Esophagus mucosa (tissue), 1 donor: ENCODE measurements around the gene FASTKD3. TPM values are rescaled to one million over a fixed set of nuclear protein-coding genes. Genes with fewer than 3 reads are reported as not detected.

Source experiments
- ATAC-seq: fragments of 200-7000 bp; cut with Tn5 transposase; one replicate; pipeline ENCODE4 v1.9.1; 2020
- total RNA-seq: library from RNA; stranded (reverse); gene quantifications from one replicate; pipeline ENCODE4 v1.2.4, GENCODE V29; 2023
- donor health status: DM: yes; HTN: yes; CAD: no.

The FASTKD3 gene
- total RNA-seq, 1 donor from 2014 or later = 5.5 TPM

DNA sequence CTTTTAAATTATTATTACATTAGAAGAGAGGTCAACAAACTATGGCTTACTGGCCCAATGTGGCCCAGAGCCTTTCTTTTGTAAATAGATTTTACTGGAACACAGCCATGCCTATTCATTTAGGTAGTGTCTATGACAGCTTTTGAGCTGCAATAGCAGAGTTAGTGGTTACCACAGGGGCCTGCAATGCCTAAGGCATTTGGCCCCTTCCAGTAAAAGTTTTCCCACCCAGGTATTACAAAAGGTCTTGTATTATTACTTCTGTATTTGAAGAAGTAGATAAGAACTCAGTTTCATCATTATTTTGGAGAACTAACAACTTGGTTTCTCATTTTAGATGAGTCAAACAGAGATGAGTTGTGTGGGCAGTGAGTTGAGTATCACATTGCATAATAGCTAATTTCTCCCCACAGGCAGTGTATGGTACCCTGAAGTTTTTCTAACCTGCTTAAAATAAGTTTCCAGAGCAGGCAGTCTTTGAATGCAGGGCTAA, 9.6 kb upstream of the FASTKD3 start:
- ATAC-seq = no peak

DNA sequence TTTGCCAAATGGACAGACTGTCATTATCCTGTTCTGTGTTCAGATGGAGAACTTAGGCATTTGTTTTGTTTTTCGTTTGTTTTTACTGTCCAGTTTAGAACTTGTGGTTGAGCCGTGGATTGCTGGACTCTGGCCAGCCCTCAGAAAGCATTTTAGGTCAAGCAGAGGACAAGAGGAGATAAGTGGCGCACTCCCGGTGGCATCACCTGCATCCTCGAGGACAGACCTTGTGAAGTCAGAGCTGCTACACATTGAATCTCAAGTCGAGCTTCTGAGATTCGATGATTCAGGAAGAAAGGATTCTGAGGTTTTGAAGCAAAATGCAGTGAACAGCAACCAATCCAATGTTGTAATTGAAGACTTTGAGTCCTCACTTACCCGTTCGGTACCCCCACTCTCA, 9.0 kb upstream of the FASTKD3 start:
- ATAC-seq = no peak

DNA sequence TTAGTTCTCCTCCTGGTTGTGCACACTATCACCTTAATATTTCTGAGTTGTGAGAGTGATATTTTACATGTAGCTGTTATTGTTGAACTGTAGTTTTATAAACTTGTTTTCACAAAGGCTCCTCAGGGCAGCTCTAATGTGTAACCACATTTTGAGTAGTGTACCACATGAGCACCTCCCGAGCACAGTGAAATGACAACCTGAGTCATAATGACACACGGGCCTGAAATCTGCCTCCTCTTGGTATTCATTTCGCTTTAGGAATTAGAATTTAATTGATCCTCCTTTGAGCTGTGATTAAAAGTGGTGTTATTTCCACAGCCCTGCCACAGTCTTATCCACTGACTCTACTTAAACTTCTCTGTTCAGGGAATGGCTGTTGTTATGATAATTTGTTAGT, 8.0 kb upstream of the FASTKD3 start:
- ATAC-seq = peak; percentile 75

DNA sequence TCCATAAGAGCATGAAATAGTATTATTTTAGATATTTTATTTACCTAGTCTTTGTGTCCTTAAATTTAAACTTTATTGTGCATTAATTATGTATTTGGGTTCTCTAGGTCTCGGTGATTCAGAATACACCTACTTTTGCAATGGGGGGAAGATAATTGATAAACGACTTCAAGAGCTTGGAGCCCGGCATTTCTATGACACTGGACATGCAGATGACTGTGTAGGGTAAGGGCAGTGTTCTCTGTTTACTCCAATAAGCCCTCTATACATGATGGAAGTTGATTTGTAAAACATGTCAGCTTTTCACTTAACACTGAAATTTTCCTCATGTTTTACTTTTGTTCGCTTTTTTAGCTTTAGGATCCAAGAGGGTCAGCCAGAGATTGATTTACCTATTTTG, 6.3 kb upstream of the FASTKD3 start:
- no peak for ATAC-seq

DNA sequence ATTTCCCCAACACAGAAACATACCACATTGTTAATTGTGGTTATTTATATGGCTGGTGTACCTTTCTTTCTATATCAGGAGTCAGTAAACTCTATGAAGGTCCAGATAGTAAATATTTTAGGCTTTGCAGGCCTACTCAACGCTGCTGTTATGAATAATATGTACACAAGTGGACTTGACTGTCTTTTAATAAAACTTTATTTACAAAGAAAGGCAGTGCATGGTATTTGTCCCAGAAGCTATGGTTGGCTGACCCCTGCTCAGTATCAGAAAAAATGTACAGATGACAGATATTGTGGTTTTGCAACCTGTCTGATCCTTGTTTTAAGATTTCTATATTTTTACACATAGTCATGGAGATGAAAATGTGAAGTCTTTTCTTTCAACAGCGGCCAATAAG, 5.8 kb upstream of the FASTKD3 start:
- ATAC-seq = no peak

DNA sequence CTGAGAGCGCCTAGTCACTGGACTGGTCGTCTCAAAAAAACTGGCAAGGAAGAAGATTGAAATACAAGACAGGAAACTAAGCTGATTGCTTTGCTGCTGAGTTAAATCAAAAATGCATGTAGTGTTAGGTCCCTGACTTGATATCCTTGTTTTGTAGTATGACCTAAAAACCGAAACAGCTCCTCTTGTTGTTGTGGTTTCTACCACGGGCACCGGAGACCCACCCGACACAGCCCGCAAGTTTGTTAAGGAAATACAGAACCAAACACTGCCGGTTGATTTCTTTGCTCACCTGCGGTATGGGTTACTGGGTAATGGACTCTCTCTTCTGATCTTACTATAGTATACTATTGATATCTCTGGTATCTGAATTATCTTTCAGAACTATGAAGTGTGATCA, 4.4 kb upstream of the FASTKD3 start:
- ATAC-seq = no peak

DNA sequence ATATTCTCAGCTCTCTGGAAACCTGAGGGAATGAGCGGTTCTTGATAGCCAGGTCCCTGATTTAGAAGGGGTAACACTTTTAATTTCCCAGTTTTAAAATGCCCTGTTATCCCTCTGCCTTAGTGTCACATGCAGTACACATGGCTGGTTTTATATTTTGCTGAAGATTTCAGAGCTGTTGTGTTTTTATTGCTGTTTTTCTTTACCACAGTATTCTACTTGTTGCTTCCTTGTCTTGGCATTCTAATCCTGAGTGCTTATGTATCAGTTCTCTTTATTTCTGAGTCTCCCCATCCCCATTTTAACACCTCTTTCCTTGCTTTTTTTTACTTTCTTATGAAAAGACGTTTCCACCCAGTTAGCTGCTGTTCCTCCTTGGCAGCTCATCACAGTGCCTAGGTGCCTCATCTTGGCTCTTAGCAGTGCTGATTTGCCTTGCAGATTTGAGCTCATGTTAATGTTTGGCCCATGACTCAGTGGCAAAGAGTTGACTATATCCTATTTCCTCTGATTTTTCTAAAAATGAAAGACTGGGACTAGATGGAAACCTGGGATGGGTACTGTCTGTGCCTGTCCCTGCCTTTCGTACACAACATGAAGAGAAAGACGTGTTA, 3.8 kb upstream of the FASTKD3 start:
- ATAC-seq = no peak

DNA sequence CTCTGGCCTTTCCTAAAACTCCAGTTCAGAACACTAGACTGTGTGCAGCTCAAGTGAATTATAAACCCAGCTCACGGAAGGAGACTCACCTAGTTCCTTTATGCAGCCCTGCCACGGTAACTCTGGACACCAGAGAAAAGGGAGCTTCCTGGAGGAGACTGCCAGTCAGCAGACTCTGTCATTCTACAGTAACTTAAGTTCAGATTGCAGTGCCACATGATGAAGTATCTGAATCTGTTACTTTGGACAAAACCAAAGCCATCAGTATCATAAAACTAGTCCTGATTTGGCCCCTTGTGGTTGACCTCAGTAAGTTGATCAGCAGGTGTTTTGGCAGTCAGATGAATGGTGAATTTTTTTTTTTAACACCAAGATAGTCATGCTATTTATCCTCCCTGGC, 2.8 kb upstream of the FASTKD3 start:
- ATAC-seq = no peak

DNA sequence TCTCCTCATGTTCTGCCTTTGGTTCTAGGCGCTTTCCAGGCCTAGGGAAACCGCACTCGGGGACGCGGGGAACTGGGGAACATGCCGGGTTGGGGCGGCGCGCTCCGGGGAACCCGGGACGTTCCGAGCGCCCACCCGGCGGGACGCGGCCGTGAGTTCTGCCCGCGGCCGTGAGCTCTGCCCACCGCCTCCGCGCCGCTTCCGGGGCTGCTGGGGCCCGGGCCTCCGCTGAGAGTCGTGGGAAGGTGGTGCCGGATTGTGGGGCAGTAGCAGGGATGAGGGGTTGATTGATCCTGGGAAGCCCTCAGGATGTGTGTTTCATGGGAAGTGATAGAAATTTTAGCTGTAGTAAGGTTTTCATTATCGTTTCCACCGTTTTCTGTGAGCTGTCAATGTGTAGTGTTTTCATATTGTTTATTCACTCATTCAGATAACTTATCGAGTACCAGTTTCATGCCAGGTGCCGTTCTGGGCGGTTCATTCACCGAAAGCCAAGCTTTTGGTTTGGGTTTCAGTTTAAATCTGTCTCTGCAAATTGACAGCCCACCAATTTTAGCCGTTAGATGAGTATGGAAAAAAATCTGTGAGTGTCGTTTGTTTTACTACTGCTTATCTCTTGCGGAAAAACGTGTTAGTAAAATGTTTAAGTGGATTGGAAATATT, 774 bp upstream of the FASTKD3 start:
- ATAC-seq = peak; percentile 34

DNA sequence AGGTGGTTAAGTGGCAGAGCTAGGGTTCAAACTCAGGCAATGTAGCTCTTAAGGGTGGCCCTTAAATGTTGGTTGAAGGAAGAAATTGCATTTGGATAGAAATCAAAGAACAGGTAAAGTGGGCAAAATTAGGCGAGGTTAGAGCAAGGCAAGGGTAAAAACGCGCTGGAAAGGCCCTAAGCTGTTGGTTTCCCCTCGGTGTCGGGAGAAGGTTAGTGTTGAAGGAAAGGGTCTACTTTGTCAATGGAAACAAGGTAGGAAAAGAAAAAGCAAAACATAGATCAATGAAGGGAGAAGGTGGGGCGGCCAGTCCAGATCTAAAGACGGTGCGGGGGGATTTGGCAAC, 431 bp downstream of the FASTKD3 start:
- ATAC-seq = no peak

DNA sequence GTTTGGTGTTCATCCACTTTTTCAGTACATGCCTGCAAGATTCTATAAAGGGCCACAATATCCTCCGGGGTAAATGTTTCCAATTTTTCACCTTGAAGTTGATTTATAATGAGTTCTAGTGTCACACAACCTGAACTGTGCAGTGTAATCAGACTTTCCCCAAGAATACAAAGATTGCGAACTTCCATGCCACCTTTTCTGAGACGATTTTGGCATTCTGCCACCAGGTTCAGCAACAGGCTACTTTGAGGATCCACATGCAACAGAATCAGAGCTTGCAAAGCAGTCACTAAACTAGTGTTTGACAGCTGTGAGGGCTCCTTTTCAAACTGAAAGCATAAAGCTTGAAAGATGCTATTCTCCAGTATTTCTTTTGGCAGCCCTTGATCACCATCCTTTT, 1.6 kb downstream of the FASTKD3 start:
- no peak for ATAC-seq

DNA sequence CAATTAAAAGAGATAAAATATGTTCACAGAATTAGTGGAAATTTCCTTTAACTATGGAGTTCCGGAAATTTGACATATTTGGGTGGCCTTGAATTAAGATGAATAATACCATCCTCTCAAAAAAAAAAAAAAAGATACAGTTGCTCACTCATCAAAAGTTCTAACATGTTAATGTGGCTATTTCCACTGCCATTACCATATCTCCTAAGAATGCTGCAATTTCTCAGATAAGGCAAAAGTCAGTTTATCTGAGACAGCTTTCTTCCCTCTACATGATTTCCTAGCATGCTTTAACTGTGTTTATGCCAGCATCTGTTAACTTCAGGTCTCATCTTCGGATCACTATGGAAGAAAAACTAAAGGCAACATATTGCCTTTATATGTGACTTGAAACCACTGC, 2.6 kb downstream of the FASTKD3 start:
- no peak for ATAC-seq

DNA sequence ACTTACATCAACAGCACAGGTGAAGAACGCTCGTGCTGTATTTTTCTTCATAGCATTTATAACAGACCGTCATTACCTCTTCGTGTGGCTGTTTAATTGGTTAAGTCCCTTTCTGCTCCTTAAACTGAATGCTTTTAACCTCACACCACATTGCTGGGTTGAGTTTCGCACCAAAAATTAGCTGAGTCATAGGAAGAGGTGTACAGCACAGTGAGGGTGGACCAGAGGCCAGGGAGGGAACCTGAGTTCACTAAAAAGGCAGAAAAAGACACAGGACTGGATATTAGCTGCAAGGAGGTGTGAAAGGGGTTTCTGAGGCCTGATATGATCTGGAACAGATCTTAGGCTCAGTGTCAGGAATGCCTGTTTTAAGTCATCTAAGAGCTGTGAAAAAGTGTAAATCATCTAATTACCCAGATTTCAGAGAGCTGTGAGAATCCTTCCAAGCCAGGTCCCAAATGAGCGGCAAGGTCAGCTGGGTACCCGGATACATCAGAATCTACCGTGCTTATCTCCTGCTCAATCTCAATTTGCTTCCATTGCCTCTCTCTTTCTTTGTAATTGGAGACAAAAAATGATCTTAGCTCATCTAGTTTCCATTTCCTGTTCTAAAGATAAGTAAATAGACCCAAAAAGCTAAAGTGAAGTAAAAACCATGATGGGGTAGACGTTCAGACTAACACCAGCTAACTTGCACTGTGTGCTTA, 10.8 kb downstream of the FASTKD3 start:
- ATAC-seq = no peak

DNA sequence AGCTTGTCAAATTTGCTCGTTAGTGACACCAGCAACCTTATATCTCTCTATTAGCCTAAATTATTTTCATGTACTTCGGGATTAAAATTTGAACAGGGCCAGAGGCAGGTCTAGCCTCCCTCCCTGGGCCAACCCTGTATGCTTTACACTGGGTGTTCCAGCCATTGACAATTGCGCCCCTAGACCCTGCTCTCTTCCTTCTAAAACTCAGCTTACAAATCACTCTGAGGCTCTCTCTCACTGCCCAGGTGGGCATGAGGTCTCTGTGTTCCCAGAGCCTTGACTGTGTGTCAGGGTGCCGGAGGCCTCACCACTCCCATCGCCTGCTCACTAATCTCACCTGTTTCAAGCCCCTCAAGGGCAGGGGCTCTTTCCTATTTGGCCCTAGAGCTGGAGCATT, 11.5 kb downstream of the FASTKD3 start:
- ATAC-seq = no peak

DNA sequence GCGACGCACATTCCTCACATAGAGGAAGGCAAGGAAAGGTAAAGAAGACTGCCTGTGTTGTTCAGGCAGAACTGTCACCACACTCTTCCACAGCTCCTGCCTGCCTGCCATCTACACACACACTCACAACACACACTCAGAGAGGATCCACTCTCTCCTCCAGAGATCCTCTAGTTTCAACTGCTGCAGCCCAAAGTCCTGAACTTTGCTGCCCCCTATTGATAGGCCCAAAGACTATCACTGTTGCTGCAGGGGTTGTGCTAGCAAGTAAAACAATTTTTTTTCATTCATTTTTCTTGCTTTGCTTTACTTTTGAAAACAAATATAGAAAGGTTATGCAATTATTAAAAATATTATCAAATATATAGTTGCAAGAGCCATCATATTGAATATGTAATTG, 12.0 kb downstream of the FASTKD3 start:
- peak; percentile 23 for ATAC-seq

DNA sequence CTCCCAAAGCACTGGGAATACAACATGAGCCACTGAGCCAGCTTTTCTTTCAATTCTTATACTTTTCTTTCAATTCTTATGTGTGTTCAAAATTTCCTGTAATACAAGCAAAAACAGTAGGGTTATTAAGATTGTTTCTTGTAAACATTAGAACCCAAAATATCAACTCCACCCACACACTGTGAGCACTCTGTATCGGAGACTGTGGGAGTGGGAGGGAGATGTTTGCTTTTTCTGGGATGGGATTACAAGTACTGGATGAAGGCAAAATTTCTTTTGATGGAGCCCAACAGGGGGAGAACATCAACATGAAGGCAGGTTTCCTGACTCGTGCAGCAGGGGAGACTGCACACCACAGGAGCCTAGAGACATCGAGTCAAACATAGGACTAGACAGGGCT, 13.2 kb downstream of the FASTKD3 start:
- ATAC-seq = no peak

DNA sequence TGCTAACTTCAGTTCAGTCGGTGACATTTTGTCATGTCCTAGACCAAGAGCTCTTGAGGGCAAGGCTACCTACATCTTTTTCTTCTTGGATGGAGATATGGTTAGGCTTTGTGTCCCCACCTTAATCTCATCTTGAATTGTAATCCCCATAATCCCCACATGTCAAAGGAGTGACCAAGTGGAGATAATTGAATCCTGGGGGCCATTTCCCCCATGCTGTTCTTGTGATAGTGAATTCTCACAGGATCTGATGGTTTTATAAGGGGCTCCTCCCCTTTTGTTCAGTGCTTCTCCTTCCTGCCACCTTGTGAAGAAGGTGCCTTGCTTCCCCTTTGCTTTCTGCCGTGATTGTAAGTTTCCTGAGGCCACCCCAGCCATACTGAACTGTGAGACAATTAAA, 15.8 kb downstream of the FASTKD3 start:
- ATAC-seq = no peak

DNA sequence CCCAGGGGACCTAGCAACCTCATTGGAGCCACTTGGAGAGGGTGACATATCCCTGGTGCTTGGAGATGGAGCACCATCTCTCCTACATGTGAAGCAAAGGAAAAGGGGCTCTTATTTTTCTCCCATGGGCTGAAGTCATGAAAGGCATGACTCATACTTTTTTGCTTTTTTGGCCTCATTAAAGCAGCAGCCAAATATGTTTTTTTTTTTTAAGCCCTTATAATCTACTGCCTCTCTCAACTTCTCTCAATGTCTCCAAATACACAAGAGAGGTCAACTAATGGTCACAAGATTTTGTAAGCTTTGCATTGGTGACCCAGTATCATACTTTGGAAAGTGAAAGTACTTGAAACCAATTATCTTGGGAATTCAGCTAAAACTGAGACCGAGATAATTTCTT, 16.3 kb downstream of the FASTKD3 start:
- no peak for ATAC-seq

DNA sequence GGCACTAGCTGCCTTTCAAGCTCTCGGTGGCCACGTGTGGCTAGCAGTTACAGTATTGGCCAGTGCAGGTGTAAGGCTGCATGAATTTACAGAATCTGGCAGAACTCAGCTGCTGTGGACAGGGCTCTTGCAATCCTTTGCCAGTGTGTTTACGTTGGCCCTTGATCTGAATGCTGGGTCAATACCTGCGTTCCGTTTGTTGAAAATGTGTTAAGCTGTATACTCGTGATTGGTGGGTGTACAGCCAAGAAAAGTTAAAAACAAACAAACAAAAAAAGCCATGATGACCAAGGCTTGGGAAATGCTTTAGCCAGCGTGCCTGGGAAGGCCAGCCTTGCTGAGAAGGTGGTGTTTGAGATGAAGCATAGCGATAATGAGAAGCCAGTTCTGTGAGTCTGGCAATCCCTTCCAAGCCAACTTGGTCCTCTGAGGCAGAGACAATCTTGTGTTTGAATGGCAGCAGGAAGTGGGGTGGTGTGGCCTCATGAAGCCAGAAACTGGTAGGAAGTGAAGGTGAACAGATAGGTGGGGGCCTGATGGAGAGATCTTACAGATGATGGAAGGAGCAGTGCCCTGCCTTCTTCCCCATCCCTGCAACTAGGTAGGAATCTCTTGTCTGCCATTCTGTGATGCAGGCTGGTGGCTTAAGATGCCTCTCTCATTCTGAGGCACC, 17.1 kb downstream of the FASTKD3 start:
- ATAC-seq = no peak

DNA sequence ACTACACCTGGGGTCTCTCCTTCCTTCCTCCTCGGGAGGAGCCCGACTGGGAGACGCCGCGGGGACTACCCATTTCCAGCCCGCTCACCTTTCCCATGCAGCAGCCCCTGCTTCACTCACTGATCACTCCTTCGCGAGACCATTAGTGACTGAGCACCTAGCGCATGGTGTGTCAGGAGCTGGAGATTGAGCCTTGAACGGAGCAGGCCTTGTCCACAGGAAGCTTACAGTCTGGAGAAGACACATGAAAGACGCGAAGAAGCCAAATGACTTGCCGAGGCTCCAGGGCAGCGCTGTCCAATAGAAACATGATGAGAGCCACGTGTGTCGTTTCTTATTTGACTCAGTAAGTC, 17.6 kb downstream of the FASTKD3 start:
- no peak for ATAC-seq

DNA sequence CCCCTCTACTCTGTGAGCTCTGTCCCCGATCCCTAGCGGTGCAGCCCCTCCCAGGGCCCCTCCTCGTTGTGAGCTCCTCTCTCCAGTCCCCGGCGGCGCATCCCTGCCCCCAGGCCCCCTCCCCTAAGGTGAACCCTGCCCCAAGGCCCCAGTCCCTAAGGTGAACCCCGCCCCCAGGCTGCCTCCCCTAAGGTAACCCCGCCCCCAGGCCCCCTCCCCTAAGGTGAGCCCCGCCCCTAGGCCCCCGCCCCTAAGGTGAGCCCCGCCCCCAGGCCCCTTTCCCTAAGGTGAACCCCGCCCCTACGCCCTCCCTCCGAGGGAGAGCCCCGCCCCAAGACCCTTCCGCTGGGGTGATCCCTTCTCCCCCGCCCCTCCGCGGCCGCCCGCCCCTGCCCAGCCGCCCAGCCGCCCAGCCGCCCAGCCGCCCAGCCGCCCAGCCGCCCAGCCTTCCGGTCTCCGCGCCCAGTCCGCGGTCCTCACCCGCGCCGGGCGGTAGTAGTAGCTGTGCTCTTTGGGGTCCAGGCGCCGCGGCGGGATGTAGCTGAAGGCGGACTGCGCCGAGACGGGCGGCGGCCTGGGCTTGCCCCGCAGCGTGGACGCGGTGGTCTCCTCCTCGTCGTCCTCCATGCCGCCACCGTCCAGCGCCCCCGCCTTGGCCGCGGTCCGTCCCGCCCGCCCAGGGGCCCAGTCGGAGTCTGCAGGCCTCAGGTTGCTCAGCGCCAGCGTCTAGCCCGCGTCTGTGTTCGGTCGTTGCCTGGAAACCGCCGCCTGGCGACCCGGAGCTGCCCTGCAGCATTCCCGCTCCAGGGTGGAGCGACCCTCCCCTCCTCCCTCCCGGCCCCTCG, 18.2 kb downstream of the FASTKD3 start, which contains the start of gene CFAP90:
CFAP90 (minus strand) TSS at position 739 of the 845 bp plus-strand sequence; CDS start at position 627, 112 bp downstream.
- ATAC-seq = peak; percentile 35

DNA sequence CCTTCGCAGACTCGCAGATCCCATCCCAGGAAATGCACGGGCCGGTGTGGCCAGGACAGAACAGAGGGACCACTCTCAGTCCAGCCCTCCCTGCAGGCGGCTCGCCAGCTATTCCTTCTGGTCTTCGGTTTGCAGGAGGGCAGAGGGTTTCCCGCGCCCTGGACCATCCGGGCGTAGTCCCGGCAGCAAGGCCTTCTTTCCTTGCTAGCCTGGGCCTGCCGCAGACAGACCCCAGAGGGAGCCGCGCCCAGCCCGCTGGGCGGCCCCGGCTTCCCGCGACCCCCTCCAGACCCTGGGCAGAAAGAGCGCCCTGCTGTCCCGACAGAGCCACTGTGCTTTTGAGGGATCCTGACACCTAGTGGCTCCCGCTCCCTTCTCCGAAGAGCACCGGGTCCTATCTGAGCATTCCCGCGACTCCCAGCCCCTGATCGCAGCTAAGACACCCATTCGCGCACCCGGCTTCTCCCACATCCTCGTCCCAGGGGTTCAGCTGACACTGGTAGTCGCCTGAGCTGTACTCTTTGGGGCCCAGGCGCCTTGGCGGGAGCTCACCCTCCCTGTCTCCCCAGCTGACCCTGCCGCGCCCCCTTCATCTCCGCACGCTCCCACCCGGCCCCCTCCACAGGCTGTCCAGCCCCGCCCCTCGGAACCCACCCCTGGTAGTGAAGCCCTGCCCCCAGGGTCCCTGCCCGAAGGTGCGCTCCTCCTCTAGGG, 19.0 kb downstream of the FASTKD3 start:
- ATAC-seq = peak; percentile 28
